Activated CD8-positive, alpha-beta memory T cell treated with anti-CD3 and anti-CD28 coated beads, Interleukin-2, amount 50 U/mL, for 4 hours (primary cell): Measurements from ENCODE around the gene CYP11A1.
A peak's percentile ranks its signal among the peaks of the same experiment; 100 is the strongest.

Experiments used
- DNase-seq: peaks from one replicate; pipeline ENCODE4 v3.0.0-alpha.2; 2020

CYP11A1 gene

GRCh38 chr15:74387621-74388362 lies 20.3 kb upstream of the CYP11A1 start:
- DNase-seq: no peak

GRCh38 chr15:74387141-74387541 lies 19.7 kb upstream of the CYP11A1 start:
- DNase-seq: no peak

- DNase-seq: no peak
These were observed 19.2 kb upstream of the CYP11A1 start for GRCh38 chr15:74386496-74387140.

GRCh38 chr15:74385733-74386132 lies 18.3 kb upstream of the CYP11A1 start:
- DNase-seq: no peak

- peak; percentile 65 for DNase-seq
These were observed 17.6 kb upstream of the CYP11A1 start for GRCh38 chr15:74384881-74385643.

- DNase-seq: no peak
These were observed 17.1 kb upstream of the CYP11A1 start for GRCh38 chr15:74384566-74384880.

GRCh38 chr15:74383695-74384565 lies 16.5 kb upstream of the CYP11A1 start:
- DNase-seq: peak; percentile 83

GRCh38 chr15:74383286-74383685 lies 15.8 kb upstream of the CYP11A1 start:
- no peak for DNase-seq

- peak; percentile 79 for DNase-seq
These were observed 14.8 kb upstream of the CYP11A1 start for GRCh38 chr15:74382004-74382816.

GRCh38 chr15:74381481-74381880 lies 14.0 kb upstream of the CYP11A1 start:
- peak; percentile 17 for DNase-seq

GRCh38 chr15:74381190-74381453 lies 13.7 kb upstream of the CYP11A1 start:
- DNase-seq: no peak

- no peak for DNase-seq
These were observed 13.1 kb upstream of the CYP11A1 start for GRCh38 chr15:74380361-74381189.

GRCh38 chr15:74378848-74379247 lies 11.4 kb upstream of the CYP11A1 start:
- DNase-seq: peak; percentile 64

- no peak for DNase-seq
These were observed 10.7 kb upstream of the CYP11A1 start for GRCh38 chr15:74377831-74378766.

- no peak for DNase-seq
These were observed 9.6 kb upstream of the CYP11A1 start for GRCh38 chr15:74376825-74377581.

GRCh38 chr15:74376226-74376625 lies 8.8 kb upstream of the CYP11A1 start:
- no peak for DNase-seq

- DNase-seq: peak; percentile 86
These were observed 7.9 kb upstream of the CYP11A1 start for GRCh38 chr15:74375303-74375693.

GRCh38 chr15:74374648-74375302 lies 7.3 kb upstream of the CYP11A1 start:
- no peak for DNase-seq
